HG03442 (cell line): ENCODE data around the gene SLC45A2.
A peak's percentile ranks its signal among the peaks of the same experiment; 100 is the strongest.
"Not testable (repeated sequence)": the region's sequence is repeated elsewhere in the genome, so short reads cannot be mapped to it uniquely, and the experiment has no call there.

Experiments
- ATAC-seq: cut with Tn5 transposase; IDR thresholded peaks from one replicate; pipeline ENCODE4 v1.9.1; 2021; ENCODE audit warnings: mild to moderate bottlenecking, moderate library complexity; ENCODE audit not compliant: unreplicated experiment

The SLC45A2 gene, protein sequence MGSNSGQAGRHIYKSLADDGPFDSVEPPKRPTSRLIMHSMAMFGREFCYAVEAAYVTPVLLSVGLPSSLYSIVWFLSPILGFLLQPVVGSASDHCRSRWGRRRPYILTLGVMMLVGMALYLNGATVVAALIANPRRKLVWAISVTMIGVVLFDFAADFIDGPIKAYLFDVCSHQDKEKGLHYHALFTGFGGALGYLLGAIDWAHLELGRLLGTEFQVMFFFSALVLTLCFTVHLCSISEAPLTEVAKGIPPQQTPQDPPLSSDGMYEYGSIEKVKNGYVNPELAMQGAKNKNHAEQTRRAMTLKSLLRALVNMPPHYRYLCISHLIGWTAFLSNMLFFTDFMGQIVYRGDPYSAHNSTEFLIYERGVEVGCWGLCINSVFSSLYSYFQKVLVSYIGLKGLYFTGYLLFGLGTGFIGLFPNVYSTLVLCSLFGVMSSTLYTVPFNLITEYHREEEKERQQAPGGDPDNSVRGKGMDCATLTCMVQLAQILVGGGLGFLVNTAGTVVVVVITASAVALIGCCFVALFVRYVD

DNA sequence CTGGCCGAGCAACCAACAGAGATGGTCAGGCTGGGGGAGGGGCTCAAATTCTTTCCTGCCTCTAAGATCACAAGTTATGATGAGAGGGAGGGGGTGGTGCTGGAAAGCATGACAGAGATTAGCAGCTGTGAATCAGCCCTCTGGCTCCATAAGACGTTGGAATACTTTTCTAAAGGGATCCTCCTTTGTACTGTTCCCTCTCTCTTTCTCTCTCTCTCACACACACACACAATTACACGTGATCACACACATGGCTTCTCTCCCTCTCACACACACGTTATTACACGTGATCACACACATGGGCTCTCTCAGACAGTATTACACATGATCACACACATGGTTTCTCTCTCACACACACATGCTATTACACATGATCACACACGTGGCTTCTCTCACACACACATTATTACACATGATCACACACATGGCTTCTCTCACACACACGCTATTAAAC, at the start of gene SLC45A2:
Gene SLC45A2 (minus strand): TSS at position 23 of the 454 bp plus-strand sequence. CDS start 110 bp downstream, outside the sequence.
- ATAC-seq, result no peak

DNA sequence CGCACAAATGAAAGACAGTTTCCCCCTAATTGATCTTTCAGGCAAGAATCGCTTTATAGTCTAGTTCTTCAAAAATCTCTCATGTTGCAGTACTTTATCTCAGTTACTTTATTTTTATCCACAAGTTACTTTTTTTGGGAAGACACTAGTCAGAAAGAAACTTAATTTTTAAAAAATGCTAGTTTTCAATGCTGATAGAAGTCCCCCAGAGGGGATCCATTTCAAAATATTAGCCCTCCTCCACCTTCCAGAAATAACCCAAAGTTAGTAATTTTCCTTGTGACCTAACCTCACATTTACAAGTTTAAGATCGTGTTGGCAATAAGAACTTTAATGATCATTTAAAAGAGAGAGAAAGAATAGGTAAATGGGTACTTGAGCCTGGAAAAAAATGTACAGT, 47.5 kb upstream of the SLC45A2 start:
- no peak for ATAC-seq

DNA sequence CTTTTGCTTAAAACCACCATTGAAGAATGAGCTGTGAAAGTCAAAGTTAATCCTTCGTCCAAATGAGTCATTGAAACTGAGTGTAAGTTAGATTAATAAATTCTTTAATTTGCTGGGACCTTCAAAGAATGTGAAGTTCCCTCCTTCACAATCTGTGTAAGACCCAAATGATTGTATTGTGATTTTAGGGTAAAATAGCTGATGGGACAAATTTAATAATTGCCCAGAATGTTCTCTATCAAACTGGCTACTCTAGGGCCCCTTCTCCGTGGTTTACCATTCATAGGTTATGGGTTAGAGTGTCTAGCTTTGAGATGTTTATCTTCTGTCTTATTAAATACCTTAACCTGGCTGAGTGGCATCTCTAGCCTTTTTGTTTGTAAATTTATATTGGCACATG, 46.6 kb upstream of the SLC45A2 start:
- no peak for ATAC-seq

DNA sequence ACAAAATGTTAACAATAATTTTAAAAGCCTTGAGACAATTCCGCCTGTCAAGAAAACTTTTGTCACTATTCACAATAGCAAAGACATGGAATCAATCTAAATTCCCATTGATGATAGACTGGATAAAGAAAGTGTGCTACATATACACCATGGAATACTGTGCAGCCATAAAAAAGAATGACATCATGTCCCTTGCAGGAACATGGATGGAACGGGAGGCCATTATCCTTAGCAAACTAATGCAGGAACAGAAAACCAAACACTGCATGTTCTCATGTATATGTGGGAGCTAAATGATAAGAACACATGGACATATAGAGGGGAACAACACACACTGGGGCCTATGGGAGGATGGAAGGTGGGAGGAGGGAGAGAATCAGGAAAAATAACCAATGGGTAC, 46.1 kb upstream of the SLC45A2 start:
- not testable (repeated sequence) for ATAC-seq

DNA sequence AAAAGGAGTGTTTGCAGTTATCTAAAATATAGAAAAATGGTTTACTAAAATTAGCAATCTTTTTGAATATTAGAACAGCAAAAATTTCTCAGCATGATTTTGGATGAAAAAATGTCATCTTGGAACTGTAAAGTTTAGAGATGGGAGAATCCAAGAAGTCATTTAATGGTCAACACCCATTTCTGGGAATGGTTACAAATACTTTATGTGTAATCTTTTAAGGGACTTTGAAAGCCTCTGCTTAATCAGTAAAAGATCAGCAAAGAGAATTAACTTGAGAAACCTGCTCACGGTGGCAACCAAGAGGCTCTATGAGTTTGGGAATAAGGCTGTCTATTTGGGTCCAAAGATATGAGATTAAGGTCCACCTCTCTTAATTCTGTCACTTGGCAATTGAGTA, 45.6 kb upstream of the SLC45A2 start:
- ATAC-seq, result no peak

DNA sequence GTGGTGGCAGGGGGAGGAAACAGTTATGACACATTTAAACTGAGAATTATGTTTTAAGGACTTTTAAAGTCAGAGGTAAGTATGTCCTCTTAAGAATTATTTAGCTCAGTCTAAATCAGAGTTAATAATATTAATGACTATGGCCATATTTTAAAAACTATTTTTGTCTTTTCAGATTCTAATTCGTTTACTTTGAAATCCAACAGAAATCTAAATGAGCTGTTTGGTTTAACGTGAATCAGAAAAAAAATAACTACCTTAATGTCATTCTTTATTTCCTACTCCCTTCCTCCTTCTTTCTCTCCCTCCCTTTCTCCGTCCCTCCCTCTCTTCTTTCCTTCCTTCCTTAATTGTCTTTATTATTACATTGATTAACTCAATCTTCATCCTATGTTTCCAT, 43.9 kb upstream of the SLC45A2 start:
- ATAC-seq, result no peak

DNA sequence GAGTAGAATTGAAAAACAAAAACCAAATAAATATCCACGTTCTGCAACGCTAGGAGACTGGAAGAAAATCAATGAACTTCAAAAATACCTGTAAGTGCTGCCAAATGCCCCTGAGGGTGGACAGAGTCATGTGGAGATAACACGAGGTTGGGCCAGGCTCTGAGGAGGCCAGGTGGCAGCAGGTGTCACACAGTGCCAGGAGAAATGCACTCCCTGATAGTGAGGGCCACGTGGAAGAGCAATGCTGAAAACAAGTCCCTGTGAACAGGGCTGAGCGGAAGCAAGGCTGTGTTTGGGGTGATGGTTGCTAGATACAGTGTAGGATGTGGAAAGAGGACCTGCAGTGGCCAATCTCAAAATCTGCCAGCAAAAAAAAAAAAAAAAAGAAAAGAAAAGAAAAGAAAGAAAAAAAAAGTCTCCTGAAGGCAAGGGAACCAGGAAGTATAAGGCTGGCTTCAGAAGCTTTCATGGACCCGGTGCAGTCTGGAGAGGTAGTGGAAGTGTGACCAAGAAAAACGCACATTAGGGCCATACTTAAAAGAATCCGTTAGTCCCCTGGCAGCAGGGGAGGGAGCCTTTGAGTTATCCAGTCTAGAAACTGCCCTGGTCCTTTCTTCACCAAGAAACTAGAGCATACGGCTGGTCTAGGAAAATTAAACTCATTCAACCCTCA, 41.7 kb upstream of the SLC45A2 start:
- ATAC-seq, result no peak

DNA sequence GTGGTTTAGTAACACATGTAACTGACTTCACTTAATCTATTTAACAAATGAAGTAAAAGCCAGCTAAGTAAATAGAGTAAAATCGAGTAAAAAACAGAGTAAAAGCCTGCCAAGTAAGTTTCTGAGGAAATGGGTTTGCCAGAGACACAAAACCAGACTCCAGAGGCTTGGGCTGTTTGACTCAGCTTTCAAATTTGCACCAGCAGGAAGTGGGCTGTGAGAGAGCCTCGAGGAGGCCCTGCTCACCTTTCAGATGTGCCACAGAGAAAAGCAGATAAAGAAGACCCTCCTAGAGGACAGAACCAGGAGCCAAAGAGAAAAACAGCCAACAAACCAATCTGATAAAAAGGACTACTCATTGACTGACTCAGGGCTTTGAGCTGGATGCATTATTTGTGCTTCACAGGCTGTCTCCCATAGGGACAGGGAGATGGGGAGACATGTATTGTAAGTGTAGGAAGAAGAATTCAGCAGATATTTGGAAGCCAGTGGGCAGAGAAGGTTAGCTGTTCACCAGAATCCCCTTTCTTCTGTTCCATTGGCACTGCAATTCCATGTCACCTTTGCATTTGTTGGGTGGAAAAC, 37.7 kb upstream of the SLC45A2 start:
- ATAC-seq, result peak; percentile 88

DNA sequence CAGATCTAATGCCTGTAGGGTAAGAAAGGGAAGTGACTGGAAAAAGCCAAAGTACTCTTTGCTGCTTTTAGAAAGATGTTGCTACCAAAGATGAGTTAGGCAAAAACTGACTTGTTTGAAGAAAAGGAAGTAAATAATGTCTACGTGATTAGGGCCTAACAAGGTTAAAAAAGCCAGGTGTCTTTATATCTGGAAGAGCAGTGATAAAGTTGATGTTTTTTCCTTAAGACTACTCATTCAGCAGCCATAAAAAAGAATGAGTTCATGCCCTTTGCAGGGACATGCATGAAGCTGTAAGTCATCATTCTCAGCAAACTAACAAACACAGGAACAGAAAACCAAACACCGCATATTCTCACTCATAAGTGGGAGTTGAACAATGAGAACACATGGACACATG, 36.8 kb upstream of the SLC45A2 start:
- no peak for ATAC-seq

DNA sequence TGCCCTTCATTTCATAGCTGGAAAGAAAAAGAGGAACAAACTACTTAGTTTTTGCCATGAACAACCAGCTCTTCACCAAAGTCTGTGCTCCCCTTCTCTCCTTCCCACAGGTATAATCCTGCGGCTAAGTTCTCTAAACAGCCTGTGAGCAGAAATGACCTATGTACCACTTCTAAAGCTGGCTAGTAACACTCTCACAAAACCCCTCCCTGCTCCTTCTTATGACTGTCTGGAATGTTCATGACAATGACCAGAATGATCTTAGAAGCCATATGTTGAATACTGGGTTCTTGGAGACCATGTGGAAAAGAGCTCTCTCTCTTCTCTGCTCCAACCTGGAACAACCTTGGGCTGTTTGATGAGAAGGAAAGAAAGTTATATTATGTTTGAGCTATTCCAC, 36.2 kb upstream of the SLC45A2 start:
- no peak for ATAC-seq

DNA sequence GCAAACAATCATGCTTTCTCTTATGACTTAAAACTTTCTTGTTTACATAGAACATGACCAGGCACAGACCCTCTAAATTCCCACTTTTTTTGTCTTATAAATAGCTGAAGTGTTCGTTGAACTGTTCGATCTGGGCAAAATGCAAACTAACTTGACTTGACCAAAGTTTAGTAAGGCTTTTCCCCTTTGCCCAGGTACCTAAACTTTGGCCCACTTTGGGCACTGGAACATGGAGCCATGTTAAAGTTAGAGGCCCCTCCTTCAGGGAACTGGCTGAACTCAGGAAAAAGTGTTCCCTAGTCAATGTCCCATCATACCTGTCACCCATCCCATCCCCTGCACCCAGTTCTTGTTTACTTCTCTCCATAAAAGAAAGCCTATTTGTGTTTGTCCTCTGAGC, 32.8 kb upstream of the SLC45A2 start:
- no peak for ATAC-seq

DNA sequence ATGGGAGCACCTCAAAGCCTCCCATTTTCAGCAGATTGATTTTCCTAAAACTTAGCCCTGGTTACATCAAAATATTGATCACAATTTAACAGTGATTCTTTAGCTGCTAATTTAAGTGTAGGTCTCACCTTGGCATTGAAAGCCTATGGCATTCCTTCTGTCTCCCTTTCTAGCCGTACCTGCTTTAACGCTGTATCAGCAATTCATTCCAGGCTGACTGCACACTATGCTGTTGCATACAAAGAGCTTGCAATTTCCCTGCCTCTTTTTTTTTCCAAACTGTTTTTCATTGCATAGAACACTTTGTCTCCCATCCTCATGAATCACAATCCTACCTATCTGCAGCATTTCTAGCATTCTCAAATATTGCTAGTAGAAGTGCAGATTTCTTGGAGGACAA, 32.3 kb upstream of the SLC45A2 start:
- ATAC-seq, result no peak

DNA sequence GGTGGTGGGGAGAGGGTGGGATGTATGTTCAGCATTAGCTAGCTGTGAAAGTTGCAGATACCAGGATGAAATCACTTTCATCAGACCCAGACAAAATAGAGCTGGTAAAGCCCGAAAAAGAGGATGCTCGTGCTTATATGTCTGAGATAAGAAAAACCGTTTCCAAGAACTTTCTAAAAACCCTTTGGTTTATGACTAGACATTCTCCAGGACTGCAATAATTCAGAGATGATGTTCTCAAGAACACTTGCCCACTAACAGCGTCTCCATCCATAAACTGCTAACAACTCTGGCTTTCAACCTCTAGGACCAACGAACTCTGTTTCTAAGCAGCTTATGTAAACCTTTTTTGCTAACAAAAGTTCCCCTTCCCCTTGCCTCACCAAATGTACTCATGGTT, 31.7 kb upstream of the SLC45A2 start:
- ATAC-seq, result no peak

DNA sequence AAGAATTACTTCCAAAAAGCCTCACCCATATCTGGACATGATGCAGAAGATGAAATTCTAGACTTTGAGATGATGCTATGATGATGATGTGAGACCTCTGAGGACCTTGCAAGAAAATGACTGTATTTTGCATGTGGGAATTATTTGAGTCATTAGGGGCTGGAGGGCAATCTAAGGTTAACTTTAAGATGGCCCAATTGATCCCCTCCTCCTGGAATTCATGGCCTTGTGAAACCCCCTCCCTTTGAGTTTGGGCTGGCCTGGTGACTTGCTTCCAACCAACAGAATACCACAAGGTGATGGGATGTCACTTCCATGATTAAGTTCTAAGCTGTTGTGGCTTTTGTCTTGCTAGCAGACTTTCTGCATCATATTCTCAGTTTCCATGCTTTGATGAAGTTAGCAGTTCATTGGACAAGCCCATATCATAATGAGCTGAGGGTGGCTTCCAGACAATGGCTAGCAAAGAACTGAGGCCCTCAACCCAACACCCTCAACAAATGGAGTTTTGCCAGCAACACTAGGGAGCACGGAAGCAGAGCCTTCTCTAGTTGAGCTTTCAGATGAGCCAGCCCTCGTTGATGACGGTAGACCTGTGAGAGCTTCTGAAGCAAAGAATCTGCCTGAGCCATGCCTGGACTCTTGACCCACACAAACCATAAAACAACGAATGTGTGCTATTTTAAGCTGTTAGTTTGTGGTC, 30.8 kb upstream of the SLC45A2 start:
- ATAC-seq, result no peak

DNA sequence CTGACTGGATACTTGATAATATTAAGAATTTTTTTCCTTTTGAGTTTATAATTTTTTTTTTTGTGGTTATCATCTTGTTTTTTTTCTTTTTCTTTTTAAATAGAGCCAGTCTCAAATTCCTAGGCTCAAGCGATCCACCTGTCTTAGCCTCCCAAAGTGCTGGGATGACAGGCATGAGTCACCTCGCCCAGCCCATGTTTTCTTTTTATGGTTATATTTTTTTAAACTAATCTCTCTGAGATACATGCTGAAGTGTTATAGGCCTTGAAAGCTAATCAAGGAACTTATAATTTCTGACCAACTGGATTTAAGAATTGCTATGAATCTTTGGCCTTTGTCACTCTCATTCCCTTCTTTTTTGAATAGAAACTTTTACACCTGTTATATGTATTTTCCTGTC, 30.1 kb upstream of the SLC45A2 start:
- ATAC-seq, result no peak

DNA sequence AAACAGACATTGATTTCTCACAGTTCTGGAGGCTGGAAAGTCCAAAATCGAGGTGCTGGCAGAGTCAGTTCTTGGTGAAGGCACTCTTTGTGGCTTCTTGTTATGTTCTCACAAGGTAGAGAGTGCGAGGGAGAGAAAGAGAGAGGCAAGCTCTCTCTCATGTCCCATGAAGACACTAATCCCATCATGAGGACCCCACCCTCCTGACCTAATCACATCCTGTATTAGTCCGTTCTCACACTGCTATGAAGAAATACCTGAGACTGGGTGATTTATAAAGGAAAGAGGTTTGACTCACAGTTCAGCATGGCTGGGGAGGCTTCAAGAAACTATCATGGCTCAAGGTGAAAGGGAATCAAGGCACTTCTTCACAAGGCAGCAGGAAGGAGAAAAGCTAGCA, 29.1 kb upstream of the SLC45A2 start:
- ATAC-seq, result no peak

DNA sequence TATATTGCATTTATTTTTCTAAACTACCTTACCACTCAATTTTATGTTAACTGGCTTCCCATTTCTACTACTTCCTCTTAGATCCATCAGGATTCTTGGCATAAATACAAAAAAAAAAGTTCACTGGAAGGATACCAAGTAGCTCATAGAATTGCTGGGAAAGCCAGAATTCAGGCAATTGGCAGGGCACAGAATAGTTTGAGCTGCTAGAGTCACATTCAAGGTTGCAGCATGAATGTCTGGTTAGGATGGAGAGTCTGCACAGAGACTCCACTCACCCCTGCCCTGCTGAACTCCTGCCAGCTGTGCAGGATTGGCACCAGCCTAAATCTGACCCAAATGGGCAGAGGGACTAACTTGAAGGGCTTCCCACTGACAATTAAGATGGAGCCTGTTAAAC, 28.3 kb upstream of the SLC45A2 start:
- ATAC-seq, result no peak

DNA sequence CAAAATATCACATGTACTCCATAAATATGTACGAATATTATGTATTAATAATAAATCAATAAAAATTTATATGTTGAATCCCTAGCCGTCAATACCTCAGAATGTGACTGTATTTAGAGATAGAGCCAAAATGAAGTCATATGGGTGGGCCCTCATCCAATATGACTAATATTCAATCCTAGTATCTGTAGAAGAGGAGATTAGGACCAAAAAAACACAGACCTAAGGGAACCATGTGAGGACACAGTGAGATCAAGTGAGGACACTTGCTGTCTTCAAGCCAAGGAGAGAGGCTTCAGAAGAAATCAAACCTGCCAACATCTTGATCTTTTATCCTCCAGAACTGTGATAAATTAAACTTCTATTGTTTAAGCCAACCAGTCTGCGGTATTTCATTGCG, 27.0 kb upstream of the SLC45A2 start:
- no peak for ATAC-seq

DNA sequence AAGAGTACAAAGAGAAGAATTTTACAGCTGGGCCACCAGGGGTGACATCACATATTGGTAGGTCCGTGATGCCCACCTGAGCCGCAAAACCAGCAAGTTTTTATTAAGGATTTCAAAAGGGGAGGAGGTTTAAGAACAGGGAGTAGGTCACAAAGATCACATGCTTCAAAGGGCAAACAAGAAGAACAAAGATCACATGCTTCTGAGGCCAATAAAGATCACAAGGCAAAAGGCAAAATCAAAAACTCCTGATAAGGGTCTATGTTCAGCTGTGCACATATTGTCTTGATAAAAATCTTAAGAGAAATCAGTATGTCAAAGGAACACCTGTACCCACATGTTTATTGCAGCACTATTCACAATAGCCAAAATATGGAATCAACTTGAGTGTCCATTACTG, 25.7 kb upstream of the SLC45A2 start:
- ATAC-seq, result not testable (repeated sequence)

DNA sequence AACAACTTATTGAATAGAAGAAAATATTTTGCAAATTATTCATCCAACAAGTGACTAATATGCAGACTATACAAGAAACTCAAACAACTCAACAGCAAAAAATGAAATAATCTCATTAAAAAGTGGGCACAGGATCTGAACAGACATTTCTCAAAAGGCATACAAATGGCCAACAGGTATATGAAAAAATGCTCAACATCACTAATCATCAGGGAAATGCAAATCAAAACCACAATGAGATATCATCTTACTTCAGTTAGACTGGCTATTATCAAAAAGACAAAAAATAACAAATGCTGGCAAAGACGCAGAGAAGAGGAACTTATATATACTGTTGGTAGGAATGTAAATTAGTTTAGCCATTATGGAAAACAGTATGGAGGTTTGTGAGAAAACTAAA, 25.1 kb upstream of the SLC45A2 start:
- no peak for ATAC-seq

DNA sequence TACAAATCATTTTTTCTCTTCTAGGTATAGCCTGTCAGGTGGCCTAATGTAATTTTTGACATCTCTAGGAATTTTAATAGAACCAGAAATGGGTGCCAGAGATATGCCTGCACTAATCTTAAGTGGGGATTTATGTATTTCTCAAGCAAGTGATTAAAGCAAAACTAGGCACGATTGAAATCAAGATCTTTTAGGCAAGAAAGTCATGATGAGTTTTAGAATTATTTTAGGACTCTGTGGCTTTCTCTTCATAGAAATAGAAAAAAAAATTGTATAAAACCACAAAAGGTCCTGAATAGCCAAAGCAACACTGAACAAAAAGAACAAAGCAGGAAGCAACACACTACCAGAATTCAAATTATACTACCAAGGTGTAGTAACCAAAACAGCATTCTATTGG, 24.3 kb upstream of the SLC45A2 start:
- no peak for ATAC-seq
